GM21526 (cell line): ENCODE results near the gene MCIDAS.

ENCODE experiments used
- ATAC-seq: cut with Tn5 transposase; IDR thresholded peaks from one replicate; pipeline ENCODE4 v1.9.1; 2021; ENCODE audit warnings: moderate library complexity; ENCODE audit not compliant: unreplicated experiment, low FRiP score

MCIDAS gene

DNA sequence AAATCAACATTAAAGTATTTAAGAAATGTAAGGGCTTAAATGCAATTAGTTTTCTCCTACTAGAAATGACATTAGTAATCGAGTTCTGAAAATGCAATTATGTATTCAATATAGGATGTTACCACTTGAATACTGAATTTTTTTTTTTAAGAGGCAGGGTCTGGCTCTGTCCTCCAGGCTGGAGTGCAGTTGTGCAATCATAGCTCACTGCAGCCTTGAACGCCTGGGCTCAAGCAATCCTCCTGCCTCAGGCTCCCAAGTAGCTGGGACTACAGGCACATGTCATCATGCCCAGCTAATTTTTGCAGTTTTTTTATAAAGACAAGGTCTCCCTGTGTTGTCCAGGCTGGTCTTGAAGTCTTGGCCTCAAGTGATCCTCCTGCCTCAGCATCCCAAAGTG, 55.6 kb downstream of the MCIDAS start:
- no peak for ATAC-seq
